Measurements from ENCODE around the gene TMEM45B. TPM values are rescaled to one million over a fixed set of nuclear protein-coding genes. Genes with fewer than 3 reads are reported as not detected.

TMEM45B gene
- total and polyA plus RNA-seq, 2 of the 13 experiments (the other 11 are each of a cell fraction or from before 2014, with no cell fraction given), result 29.1 to 181 TPM

- TF ChIP-seq THRA (CRISPR knock-in tag; IDR thresholded peaks at IDR 0.05; ENCODE audit: borderline replicate concordance) (peak; percentile 27; the same call in 1 of the 2 replicates), NFE2L2 (IDR thresholded peaks at IDR 0.05; ENCODE audit: low read length) (peak; percentile 62; the same call in 1 of the 2 replicates), ZNF318 (CRISPR knock-in tag; IDR thresholded peaks at IDR 0.05) (no peak), ZBTB20 (CRISPR knock-in tag; IDR thresholded peaks at IDR 0.05; ENCODE audit: borderline replicate concordance, low read depth) (peak; percentile 74; the same call in 1 of the 2 replicates), ZNF737 (CRISPR knock-in tag; IDR thresholded peaks at IDR 0.05; ENCODE audit: borderline replicate concordance) (no peak), ZNF713 (CRISPR knock-in tag; IDR thresholded peaks at IDR 0.05) (no peak), HDAC2 (CRISPR knock-in tag; IDR thresholded peaks at IDR 0.05) (peak; percentile 75), GATA4 (IDR thresholded peaks at IDR 0.05; ENCODE audit: borderline replicate concordance, low read depth) (peak; percentile 48; the same call in 1 of the 2 replicates), FOSL2 (CRISPR knock-in tag; IDR thresholded peaks at IDR 0.05) (peak; percentile 88), YEATS4 (CRISPR knock-in tag; IDR thresholded peaks at IDR 0.05; ENCODE audit: borderline replicate concordance) (no peak), ZNF136 (CRISPR knock-in tag; IDR thresholded peaks at IDR 0.05; ENCODE audit: low read depth) (peak; percentile 57; the same call in 1 of the 2 replicates), NFE2L1 (CRISPR knock-in tag; IDR thresholded peaks at IDR 0.05; ENCODE audit: borderline replicate concordance) (no peak), PHF21A (CRISPR knock-in tag; IDR thresholded peaks at IDR 0.05) (peak; percentile 81), THAP7 (CRISPR knock-in tag; IDR thresholded peaks at IDR 0.05) (0 out of 2 replicates have a peak, but pooled peaks have one; percentile 22), RCOR2 (CRISPR knock-in tag; IDR thresholded peaks at IDR 0.05) (peak; percentile 61; the same call in 1 of the 2 replicates), JUNB (CRISPR knock-in tag; IDR thresholded peaks at IDR 0.05; ENCODE audit: borderline replicate concordance) (peak; percentile 62; the same call in 1 of the 2 replicates), ZNF331 (CRISPR knock-in tag; IDR thresholded peaks at IDR 0.05) (peak; percentile 46; the same call in 1 of the 2 replicates), ZNF501 (CRISPR knock-in tag; IDR thresholded peaks at IDR 0.05) (peak; percentile 70; the same call in 1 of the 2 replicates), ZNF577 (CRISPR knock-in tag; IDR thresholded peaks at IDR 0.05; ENCODE audit: borderline replicate concordance, low read depth) (no peak), PITX1 (CRISPR knock-in tag; IDR thresholded peaks at IDR 0.05) (peak; percentile 97)
Measured at GRCh38 chr11:129828301-129828836, 12.7 kb downstream of the TMEM45B start (continued).
